Activated T-cell treated with anti-CD3 and anti-CD28 coated beads, Interleukin-2, amount 50 U/mL, for 72 hours (primary cell): Measurements from ENCODE around the gene VWC2L. TPM values are rescaled to one million over a fixed set of nuclear protein-coding genes. Genes with fewer than 3 reads are reported as not detected.

Experiments
- ATAC-seq, 2 donors: fragments of 150-1000 bp; cut with Tn5 transposase; replicated peaks in 1 of 2; 2 replicates each; pipeline ENCODE4 v1.10.0; 2021; ENCODE audit warnings: moderate library complexity in 2 of 2, mild to moderate bottlenecking in 1 of 2
- DNase-seq, 2 donors: peaks; one replicate each; pipeline ENCODE4 v3.0.0; 2021 to 2022; ENCODE audit warnings: mixed read lengths in 1 of 2
- H3K27ac Mint-ChIP-seq: one replicate; pipeline ENCODE4 v1.8.0; 2022; ENCODE audit warnings: mild to moderate bottlenecking, moderate library complexity, mixed read lengths
- H3K27me3 Mint-ChIP-seq: one replicate; pipeline ENCODE4 v1.8.0; 2022; ENCODE audit warnings: low read depth, mixed read lengths
- H3K36me3 Mint-ChIP-seq, 2 donors: one replicate each; pipeline ENCODE4 v1.8.0; 2022; ENCODE audit warnings: mixed read lengths in 2 of 2, mild to moderate bottlenecking in 1 of 2; ENCODE audit not compliant: insufficient read depth in 2 of 2
- H3K4me1 Mint-ChIP-seq: one replicate; pipeline ENCODE4 v1.8.0; 2022; ENCODE audit warnings: low read depth, mixed read lengths
- H3K4me3 Mint-ChIP-seq, 2 donors: one replicate each; pipeline ENCODE4 v1.8.0; 2022; ENCODE audit warnings: mild to moderate bottlenecking in 2 of 2, mixed read lengths in 2 of 2, moderate library complexity in 2 of 2
- H3K9me3 Mint-ChIP-seq, 2 donors: one replicate each; pipeline ENCODE4 v1.8.0; 2022; ENCODE audit warnings: mixed read lengths in 2 of 2
- total RNA-seq, 2 donors: library from RNA; stranded (reverse); gene quantifications; one replicate each; pipeline ENCODE4 v1.2.3, GENCODE V29; 2022

The VWC2L gene
- total RNA-seq, 2 donors from 2014 or later, result not detected

GRCh38 chr2:214529021-214529420, 118.2 kb downstream of the VWC2L start:
- ATAC-seq (no peak), DNase-seq (no peak)
- Mint-ChIP-seq H3K27ac (no peak overlapping the region), H3K36me3 (no peaks in the 10 kb centered on the region), H3K27me3 (no peaks in the 10 kb centered on the region), H3K4me1 (no peaks in the 10 kb centered on the region), H3K4me3 (no peak overlapping the region), H3K9me3 (peaks cover 0 to 2% of the 10 kb centered on the region in 2 donors)

GRCh38 chr2:214529514-214529913, 118.7 kb downstream of the VWC2L start:
- Mint-ChIP-seq H3K4me3 (no peak overlapping the region), H3K9me3 (peaks cover 0 to 2% of the 10 kb centered on the region in 2 donors), H3K36me3 (no peaks in the 10 kb centered on the region), H3K27me3 (no peaks in the 10 kb centered on the region), H3K27ac (no peak overlapping the region), H3K4me1 (no peaks in the 10 kb centered on the region)
- ATAC-seq, result no peak
- DNase-seq, result no peak

GRCh38 chr2:214533541-214533940, 122.7 kb downstream of the VWC2L start:
- DNase-seq (no peak), ATAC-seq (no peak)
- peaks cover 0 to 2% of the 10 kb centered on the region in 2 donors for H3K9me3 Mint-ChIP-seq
- no peaks in the 10 kb centered on the region for H3K36me3 Mint-ChIP-seq
- H3K4me1 Mint-ChIP-seq, result no peaks in the 10 kb centered on the region
- H3K4me3 Mint-ChIP-seq, result no peak overlapping the region
- no peaks in the 10 kb centered on the region for H3K27me3 Mint-ChIP-seq
- no peak overlapping the region for H3K27ac Mint-ChIP-seq

DNA sequence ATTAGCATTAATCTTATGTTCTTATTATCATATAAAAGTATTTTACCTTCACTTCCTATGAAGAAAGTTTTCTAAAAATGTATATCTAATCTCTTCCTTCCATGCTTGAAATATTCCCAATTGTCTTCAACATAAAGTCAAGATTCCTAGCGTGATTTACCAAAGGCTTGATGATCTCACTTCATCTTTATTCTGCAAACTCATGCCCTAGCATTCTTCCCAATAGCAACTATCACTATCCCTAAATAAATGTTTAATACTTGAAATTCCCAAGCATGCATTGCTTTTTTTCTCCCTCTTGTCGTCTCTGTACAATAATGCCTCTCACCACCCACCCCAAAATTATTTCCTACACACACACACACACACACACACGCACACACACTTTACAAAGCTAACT, 125.8 kb downstream of the VWC2L start:
- Mint-ChIP-seq H3K27ac (no peak overlapping the region), H3K9me3 (no peaks in the 10 kb centered on the region), H3K4me3 (no peak overlapping the region), H3K4me1 (no peaks in the 10 kb centered on the region), H3K27me3 (no peaks in the 10 kb centered on the region), H3K36me3 (no peaks in the 10 kb centered on the region)
- ATAC-seq (no peak), DNase-seq (no peak)

GRCh38 chr2:214537929-214538328, 127.1 kb downstream of the VWC2L start:
- DNase-seq (no peak), ATAC-seq (no peak)
- no peak overlapping the region for H3K4me3 Mint-ChIP-seq
- no peak overlapping the region for H3K27ac Mint-ChIP-seq
- no peaks in the 10 kb centered on the region for H3K9me3 Mint-ChIP-seq
- no peaks in the 10 kb centered on the region for H3K36me3 Mint-ChIP-seq
- H3K4me1 Mint-ChIP-seq, result no peaks in the 10 kb centered on the region
- peaks cover 4% of the 10 kb centered on the region for H3K27me3 Mint-ChIP-seq

DNA sequence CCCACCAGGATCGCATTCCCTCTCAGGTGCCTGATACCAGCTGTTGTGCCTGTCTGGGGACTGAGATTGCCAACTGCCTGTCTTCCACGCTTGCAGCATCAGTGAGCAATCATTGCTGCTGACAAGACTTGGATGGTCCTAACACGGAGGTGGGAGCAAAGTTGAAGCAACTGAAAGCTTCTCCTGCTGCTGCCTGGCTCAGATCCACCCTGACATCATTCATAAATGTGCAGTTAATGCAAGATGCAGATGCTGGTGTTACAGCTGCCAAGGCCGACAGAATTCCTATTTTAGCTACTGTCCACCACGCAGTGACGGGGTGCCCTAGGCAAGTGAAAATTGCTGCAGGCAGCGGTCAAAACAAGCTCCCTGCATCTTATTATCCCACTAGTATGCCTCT, 131.4 kb downstream of the VWC2L start:
- Mint-ChIP-seq H3K9me3 (no peaks in the 10 kb centered on the region), H3K4me1 (no peaks in the 10 kb centered on the region)

GRCh38 chr2:214542866-214543265, 132.0 kb downstream of the VWC2L start:
- Mint-ChIP-seq H3K36me3 (no peaks in the 10 kb centered on the region), H3K27ac (no peak overlapping the region), H3K27me3 (peaks cover 4% of the 10 kb centered on the region), H3K4me1 (no peaks in the 10 kb centered on the region), H3K4me3 (no peak overlapping the region), H3K9me3 (no peaks in the 10 kb centered on the region)
- DNase-seq, result no peak
- no peak for ATAC-seq

More for the DNA sequence above, 131.4 kb downstream of the VWC2L start:
- Mint-ChIP-seq H3K27me3 (peaks cover 4% of the 10 kb centered on the region), H3K27ac (no peak overlapping the region), H3K4me3 (no peak overlapping the region), H3K36me3 (no peaks in the 10 kb centered on the region)
- ATAC-seq, result no peak
- no peak for DNase-seq

DNA sequence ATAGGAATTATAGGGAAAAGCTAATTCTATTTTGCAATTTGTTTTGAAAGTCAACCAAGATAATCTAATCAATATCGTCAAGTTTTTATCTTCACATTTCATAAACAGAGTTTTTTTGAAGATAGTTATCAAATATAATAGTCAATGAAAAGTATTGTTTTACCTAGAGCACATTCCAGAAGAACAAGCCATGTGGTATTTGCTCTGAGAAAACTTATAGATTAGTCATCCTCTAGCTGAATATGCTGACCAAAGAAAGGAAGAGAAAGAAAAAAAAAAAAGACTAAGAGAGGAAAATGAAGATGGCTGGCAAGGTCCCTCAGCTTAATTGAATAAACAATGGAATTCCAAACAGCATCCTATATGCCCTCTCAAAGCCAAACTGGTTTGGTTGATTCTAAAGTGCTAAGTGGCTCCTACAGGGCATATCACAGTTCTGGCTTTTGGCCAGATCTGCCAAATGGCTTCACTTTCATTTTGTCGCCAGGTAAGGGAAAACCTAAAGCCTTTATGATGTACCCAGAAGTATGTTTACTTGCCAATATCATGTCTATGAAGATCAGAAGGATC, 132.6 kb downstream of the VWC2L start:
- Mint-ChIP-seq H3K4me3 (no peak overlapping the region), H3K27me3 (peaks cover 4% of the 10 kb centered on the region), H3K36me3 (no peaks in the 10 kb centered on the region), H3K27ac (no peak overlapping the region), H3K9me3 (no peaks in the 10 kb centered on the region), H3K4me1 (no peaks in the 10 kb centered on the region)
- DNase-seq (no peak), ATAC-seq (no peak)

- Mint-ChIP-seq H3K4me1 (no peaks in the 10 kb centered on the region), H3K27me3 (peaks cover 4% of the 10 kb centered on the region), H3K27ac (no peak overlapping the region)
Measured at GRCh38 chr2:214545898-214546542, 135.2 kb downstream of the VWC2L start.

DNA sequence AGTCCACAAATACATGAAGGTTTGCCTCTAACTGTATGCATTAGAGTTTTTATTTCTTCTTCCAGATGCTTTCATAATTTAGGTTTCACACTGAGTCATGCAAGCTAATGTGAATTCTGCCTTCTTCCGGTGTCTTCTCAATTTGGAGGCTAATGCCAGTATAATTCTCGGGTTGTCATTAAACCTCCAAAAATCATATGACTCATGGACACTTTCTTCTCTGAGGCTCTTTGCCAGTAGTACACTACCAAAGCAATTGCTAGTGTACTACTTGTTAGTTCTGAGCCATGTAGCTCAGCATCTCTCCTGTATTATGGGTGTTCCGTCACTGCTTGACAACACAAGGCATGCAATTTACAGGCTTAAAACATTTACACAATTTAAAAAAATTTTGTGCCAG, 137.1 kb downstream of the VWC2L start:
- Mint-ChIP-seq H3K9me3 (no peaks in the 10 kb centered on the region), H3K27me3 (no peaks in the 10 kb centered on the region), H3K4me3 (no peak overlapping the region), H3K4me1 (no peaks in the 10 kb centered on the region), H3K27ac (no peak overlapping the region), H3K36me3 (no peaks in the 10 kb centered on the region)
- ATAC-seq (no peak), DNase-seq (no peak)

More at GRCh38 chr2:214545898-214546542, 135.2 kb downstream of the VWC2L start:
- no peak for DNase-seq
- ATAC-seq, result no peak
- no peak overlapping the region for H3K4me3 Mint-ChIP-seq
- H3K36me3 Mint-ChIP-seq, result no peaks in the 10 kb centered on the region
- H3K9me3 Mint-ChIP-seq, result no peaks in the 10 kb centered on the region

DNA sequence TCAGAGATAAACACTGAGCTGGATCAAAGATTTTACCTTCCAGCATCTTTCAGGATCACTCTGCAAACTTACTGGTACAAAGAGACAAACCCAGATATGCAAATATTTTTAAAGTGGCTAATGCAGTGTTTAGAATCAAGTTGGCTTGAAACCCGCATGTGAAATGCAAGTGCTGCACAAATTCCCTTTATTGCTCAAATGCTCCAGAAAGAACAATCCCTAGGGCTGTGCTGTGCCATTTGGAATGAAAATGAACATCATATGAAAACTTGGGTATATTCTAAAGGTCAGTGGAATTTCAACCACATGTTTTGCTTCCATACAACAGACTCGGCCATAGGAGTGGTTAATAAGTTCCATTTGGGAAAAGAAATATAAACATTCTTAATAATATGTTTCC, 139.1 kb downstream of the VWC2L start:
- DNase-seq (no peak), ATAC-seq (no peak)
- Mint-ChIP-seq H3K4me3 (no peak overlapping the region), H3K4me1 (no peaks in the 10 kb centered on the region), H3K27me3 (no peaks in the 10 kb centered on the region), H3K27ac (no peak overlapping the region), H3K36me3 (no peaks in the 10 kb centered on the region), H3K9me3 (no peaks in the 10 kb centered on the region)

- Mint-ChIP-seq H3K36me3 (no peaks in the 10 kb centered on the region), H3K4me1 (no peaks in the 10 kb centered on the region), H3K27me3 (no peaks in the 10 kb centered on the region), H3K27ac (no peak overlapping the region), H3K4me3 (no peak overlapping the region), H3K9me3 (no peaks in the 10 kb centered on the region)
- DNase-seq (no peak), ATAC-seq (no peak)
Measured at GRCh38 chr2:214550786-214551185, 139.9 kb downstream of the VWC2L start.

DNA sequence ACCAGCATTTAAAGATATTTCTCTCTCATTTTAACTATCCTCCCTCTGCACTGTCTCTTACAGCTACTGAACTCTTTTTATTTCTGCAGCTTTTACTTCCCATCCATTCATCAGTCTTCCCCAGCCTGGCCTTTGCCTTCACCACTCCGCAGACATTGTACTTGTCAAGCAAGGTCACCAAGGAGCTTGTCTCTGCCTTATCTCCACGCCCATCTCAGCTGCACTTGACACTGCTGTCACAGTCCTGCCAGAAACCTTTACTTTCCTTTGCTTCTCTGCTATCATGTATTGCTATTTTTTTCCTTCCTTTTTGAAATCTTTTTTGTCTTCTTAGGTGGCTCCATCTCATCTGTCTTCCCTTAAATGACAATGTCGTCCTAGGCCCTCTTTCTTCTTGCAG, 147.0 kb downstream of the VWC2L start:
- Mint-ChIP-seq H3K27me3 (no peaks in the 10 kb centered on the region), H3K4me1 (no peaks in the 10 kb centered on the region), H3K4me3 (no peak overlapping the region), H3K36me3 (no peaks in the 10 kb centered on the region), H3K27ac (no peak overlapping the region), H3K9me3 (peaks cover 0 to 5% of the 10 kb centered on the region in 2 donors)
- ATAC-seq (no peak), DNase-seq (no peak)

DNA sequence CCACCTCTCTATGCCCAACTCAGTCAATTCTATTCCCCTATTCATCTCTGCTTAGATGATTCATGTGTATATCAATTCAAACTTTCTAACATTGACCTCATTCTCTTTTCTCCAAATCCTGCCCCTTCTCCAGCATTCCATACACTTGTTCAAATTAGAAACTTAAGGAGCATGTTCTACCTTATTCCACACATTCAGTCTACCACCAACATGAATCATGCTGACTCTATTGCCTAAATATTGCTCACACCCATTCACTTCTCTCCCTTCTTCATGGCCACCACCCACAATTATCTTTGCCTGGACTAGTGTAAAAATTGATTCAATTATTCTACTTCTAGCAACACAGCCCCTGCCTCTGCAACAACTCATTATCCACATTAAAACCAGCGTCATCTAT, 147.5 kb downstream of the VWC2L start:
- no peak overlapping the region for H3K4me3 Mint-ChIP-seq
- no peak for ATAC-seq
- H3K27me3 Mint-ChIP-seq, result no peaks in the 10 kb centered on the region
- no peak overlapping the region for H3K27ac Mint-ChIP-seq
- H3K36me3 Mint-ChIP-seq, result no peaks in the 10 kb centered on the region
- peaks cover 0 to 5% of the 10 kb centered on the region in 2 donors for H3K9me3 Mint-ChIP-seq
- no peaks in the 10 kb centered on the region for H3K4me1 Mint-ChIP-seq
- DNase-seq, result no peak
